GM12878 (cell line): ENCODE results near the gene SERINC5.

Experiments used
- ATF7 ChIP-seq: fragments of 450-650 bp; IDR thresholded peaks from 2 replicates; pipeline ENCODE4 v1.6.1; 2016; ENCODE audit warnings: low read depth, mild to moderate bottlenecking
- GABPA ChIP-seq: IDR thresholded peaks from 2 replicates; pipeline ENCODE4 v1.6.1; 2014; ENCODE audit warnings: antibody characterized with exemption, low read depth, mild to moderate bottlenecking, inconsistent platforms
- TF ChIP-seq, protein P1 (sequence below): fragments of 450-650 bp; IDR thresholded peaks from 2 replicates; pipeline ENCODE4 v1.6.1; 2018; ENCODE audit warnings: borderline replicate concordance, mild to moderate bottlenecking; ENCODE audit not compliant: partially characterized antibody
- TF ChIP-seq, protein P2 (sequence below): IDR thresholded peaks from 2 replicates; pipeline ENCODE4 v1.6.1; 2011; ENCODE audit warnings: borderline replicate concordance, low read depth, mild to moderate bottlenecking, moderate library complexity, low read length; ENCODE audit not compliant: insufficient read depth, poor library complexity, severe bottlenecking

GRCh38 chr5:80195837-80196400 is 59.9 kb downstream of the SERINC5 start:
- TF ChIP-seq, protein P1, sequence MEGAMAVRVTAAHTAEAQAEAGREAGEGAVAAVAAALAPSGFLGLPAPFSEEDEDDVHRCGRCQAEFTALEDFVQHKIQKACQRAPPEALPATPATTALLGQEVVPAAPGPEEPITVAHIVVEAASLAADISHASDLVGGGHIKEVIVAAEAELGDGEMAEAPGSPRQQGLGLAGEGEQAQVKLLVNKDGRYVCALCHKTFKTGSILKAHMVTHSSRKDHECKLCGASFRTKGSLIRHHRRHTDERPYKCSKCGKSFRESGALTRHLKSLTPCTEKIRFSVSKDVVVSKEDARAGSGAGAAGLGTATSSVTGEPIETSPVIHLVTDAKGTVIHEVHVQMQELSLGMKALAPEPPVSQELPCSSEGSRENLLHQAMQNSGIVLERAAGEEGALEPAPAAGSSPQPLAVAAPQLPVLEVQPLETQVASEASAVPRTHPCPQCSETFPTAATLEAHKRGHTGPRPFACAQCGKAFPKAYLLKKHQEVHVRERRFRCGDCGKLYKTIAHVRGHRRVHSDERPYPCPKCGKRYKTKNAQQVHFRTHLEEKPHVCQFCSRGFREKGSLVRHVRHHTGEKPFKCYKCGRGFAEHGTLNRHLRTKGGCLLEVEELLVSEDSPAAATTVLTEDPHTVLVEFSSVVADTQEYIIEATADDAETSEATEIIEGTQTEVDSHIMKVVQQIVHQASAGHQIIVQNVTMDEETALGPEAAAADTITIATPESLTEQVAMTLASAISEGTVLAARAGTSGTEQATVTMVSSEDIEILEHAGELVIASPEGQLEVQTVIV, result no peak
- TF ChIP-seq GABPA (no peak), ATF7 (no peak)
- TF ChIP-seq, protein P2, sequence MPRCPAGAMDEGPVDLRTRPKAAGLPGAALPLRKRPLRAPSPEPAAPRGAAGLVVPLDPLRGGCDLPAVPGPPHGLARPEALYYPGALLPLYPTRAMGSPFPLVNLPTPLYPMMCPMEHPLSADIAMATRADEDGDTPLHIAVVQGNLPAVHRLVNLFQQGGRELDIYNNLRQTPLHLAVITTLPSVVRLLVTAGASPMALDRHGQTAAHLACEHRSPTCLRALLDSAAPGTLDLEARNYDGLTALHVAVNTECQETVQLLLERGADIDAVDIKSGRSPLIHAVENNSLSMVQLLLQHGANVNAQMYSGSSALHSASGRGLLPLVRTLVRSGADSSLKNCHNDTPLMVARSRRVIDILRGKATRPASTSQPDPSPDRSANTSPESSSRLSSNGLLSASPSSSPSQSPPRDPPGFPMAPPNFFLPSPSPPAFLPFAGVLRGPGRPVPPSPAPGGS, result no peak
